Measurements from ENCODE around the gene SYNGR3.

The SYNGR3 gene

DNA sequence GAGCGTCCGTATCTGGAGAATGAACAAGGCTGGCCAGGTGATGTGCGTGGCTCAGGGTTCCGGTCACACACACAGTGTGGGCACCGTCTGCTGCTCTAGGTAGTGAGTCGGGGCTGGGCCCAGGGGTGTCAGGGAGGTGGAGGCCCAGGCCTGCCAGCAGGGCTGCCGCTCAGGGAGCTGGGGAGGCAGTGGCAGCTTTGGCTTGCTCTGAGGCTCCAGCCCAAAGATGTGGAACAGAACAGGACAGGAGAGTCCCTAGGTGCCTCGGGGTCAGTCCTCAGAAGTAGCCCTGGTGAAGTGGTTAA lies 13.6 kb upstream of the SYNGR3 start:
- H3K4me1 ChIP-seq (ENCODE audit: insufficient read depth, low read length, severe bottlenecking) = peaks cover 20% of the 10 kb centered on the region
- H3K9me2 ChIP-seq (ENCODE audit: low read depth, low read length) = no peaks in the 10 kb centered on the region
- no peaks in the 10 kb centered on the region; the same call in 1 of the 2 replicates for H3K27me3 ChIP-seq (ENCODE audit: insufficient read depth, low read length)
- peaks cover 49% of the 10 kb centered on the region for H3K36me3 ChIP-seq (ENCODE audit: insufficient read depth, low read length)
- H4K20me1 ChIP-seq (ENCODE audit: insufficient read depth, low read length) = no peaks in the 10 kb centered on the region
- no peak overlapping the region for H2AFZ ChIP-seq (ENCODE audit: low read length)
- H3K4me2 ChIP-seq (ENCODE audit: low read length) = no peak overlapping the region
- peaks cover 4% of the 10 kb centered on the region; the same call in 1 of the 2 replicates for H3K79me2 ChIP-seq (ENCODE audit: insufficient read depth, low read length)
- no peaks in the 10 kb centered on the region for H3F3A ChIP-seq (ENCODE audit: insufficient read depth, low read length)
- H3K9me3 ChIP-seq (ENCODE audit: low read length) = no peaks in the 10 kb centered on the region
- H3K4me3 ChIP-seq (ENCODE audit: low read depth, low read length, poor library complexity, severe bottlenecking) = no peak overlapping the region
- TF ChIP-seq EZH2 (IDR thresholded peaks at IDR 0.05; ENCODE audit: borderline replicate concordance, low read length) = no peak
- TF ChIP-seq, protein P1, sequence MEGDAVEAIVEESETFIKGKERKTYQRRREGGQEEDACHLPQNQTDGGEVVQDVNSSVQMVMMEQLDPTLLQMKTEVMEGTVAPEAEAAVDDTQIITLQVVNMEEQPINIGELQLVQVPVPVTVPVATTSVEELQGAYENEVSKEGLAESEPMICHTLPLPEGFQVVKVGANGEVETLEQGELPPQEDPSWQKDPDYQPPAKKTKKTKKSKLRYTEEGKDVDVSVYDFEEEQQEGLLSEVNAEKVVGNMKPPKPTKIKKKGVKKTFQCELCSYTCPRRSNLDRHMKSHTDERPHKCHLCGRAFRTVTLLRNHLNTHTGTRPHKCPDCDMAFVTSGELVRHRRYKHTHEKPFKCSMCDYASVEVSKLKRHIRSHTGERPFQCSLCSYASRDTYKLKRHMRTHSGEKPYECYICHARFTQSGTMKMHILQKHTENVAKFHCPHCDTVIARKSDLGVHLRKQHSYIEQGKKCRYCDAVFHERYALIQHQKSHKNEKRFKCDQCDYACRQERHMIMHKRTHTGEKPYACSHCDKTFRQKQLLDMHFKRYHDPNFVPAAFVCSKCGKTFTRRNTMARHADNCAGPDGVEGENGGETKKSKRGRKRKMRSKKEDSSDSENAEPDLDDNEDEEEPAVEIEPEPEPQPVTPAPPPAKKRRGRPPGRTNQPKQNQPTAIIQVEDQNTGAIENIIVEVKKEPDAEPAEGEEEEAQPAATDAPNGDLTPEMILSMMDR (IDR thresholded peaks at IDR 0.05; ENCODE audit: low read length) = no peak
- no peak overlapping the region for H3K9ac ChIP-seq (ENCODE audit: low read length)
- no peak overlapping the region for H3K27ac ChIP-seq (ENCODE audit: low read depth, low read length, poor library complexity, severe bottlenecking)

DNA sequence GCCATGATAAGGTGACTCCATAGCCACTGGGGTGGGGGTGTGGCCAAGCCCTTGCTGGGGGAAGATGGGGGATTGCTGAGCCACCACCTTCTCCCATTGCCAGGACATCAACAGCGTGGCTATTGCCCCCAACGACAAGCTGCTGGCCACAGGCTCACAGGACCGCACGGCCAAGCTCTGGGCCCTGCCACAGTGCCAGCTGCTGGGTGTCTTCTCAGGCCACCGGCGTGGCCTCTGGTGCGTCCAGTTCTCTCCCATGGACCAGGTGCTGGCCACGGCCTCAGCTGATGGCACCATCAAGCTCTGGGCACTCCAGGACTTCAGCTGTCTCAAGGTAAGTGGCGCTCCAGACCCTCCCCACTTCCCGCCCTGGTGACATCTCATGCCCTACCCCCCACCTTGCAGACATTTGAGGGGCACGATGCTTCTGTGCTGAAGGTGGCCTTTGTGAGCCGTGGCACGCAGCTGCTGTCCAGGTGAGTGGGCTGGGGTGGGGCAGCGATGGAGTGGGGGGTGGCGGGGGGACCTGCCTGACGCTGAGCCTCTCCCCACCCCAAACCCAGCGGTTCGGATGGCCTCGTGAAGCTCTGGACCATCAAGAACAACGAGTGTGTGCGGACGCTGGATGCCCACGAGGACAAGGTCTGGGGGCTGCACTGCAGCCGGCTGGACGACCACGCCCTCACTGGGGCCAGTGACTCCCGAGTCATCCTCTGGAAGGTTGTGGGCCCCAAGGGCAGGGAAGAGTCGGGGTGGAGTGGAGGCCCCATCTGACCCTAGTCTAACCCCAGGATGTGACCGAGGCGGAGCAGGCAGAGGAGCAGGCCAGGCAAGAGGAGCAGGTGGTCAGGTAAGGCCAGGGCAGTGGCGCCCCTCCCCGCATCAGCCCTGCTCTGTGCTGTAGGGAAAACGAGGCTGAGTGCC lies 12.6 kb upstream of the SYNGR3 start:
- Histone ChIP-seq H3K9me3 (ENCODE audit: low read length) (no peaks in the 10 kb centered on the region), H3K27me3 (ENCODE audit: insufficient read depth, low read length) (no peaks in the 10 kb centered on the region; the same call in 1 of the 2 replicates), H2AFZ (ENCODE audit: low read length) (no peak overlapping the region), H3F3A (ENCODE audit: insufficient read depth, low read length) (no peaks in the 10 kb centered on the region), H3K4me3 (ENCODE audit: low read depth, low read length, poor library complexity, severe bottlenecking) (no peak overlapping the region), H3K9me2 (ENCODE audit: low read depth, low read length) (no peaks in the 10 kb centered on the region), H3K79me2 (ENCODE audit: insufficient read depth, low read length) (peaks cover 4% of the 10 kb centered on the region; the same call in 1 of the 2 replicates), H3K9ac (ENCODE audit: low read length) (no peak overlapping the region), H3K27ac (ENCODE audit: low read depth, low read length, poor library complexity, severe bottlenecking) (no peak overlapping the region), H3K4me2 (ENCODE audit: low read length) (no peak overlapping the region), H3K36me3 (ENCODE audit: insufficient read depth, low read length) (peaks cover 49% of the 10 kb centered on the region), H3K4me1 (ENCODE audit: insufficient read depth, low read length, severe bottlenecking) (peaks cover 17% of the 10 kb centered on the region), H4K20me1 (ENCODE audit: insufficient read depth, low read length) (no peaks in the 10 kb centered on the region)
- TF ChIP-seq EZH2 (IDR thresholded peaks at IDR 0.05; ENCODE audit: borderline replicate concordance, low read length) = no peak
- TF ChIP-seq, protein P1 (IDR thresholded peaks at IDR 0.05; ENCODE audit: low read length) = no peak

DNA sequence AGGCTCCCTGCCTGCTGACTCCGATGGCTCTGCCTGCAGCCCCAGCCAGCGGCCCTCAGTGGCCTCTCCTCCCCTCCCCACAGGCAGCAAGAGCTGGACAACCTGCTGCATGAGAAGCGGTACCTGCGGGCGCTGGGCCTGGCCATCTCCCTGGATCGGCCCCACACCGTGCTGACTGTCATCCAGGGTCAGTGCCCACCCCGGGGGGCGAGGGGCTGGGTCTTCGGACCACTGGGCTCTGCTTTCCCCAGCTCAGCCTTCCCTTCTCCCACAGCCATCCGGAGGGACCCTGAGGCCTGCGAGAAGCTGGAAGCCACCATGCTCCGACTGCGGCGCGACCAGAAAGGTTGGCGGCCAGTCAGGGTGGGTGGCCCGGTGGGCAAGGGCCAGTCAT lies 11.9 kb upstream of the SYNGR3 start:
- no peaks in the 10 kb centered on the region; the same call in 1 of the 2 replicates for H3K27me3 ChIP-seq (ENCODE audit: insufficient read depth, low read length)
- H3K9me3 ChIP-seq (ENCODE audit: low read length) = no peaks in the 10 kb centered on the region
- H3K79me2 ChIP-seq (ENCODE audit: insufficient read depth, low read length) = peaks cover 4% of the 10 kb centered on the region; the same call in 1 of the 2 replicates
- no peaks in the 10 kb centered on the region for H3F3A ChIP-seq (ENCODE audit: insufficient read depth, low read length)
- H3K36me3 ChIP-seq (ENCODE audit: insufficient read depth, low read length) = peaks cover 49% of the 10 kb centered on the region
- no peaks in the 10 kb centered on the region for H4K20me1 ChIP-seq (ENCODE audit: insufficient read depth, low read length)
- H3K4me2 ChIP-seq (ENCODE audit: low read length) = no peak overlapping the region
- no peak overlapping the region for H3K4me3 ChIP-seq (ENCODE audit: low read depth, low read length, poor library complexity, severe bottlenecking)
- TF ChIP-seq, protein P1 (IDR thresholded peaks at IDR 0.05; ENCODE audit: low read length) = no peak
- no peak for TF ChIP-seq EZH2 (IDR thresholded peaks at IDR 0.05; ENCODE audit: borderline replicate concordance, low read length)
- no peak overlapping the region for H2AFZ ChIP-seq (ENCODE audit: low read length)
- no peak overlapping the region for H3K9ac ChIP-seq (ENCODE audit: low read length)
- peaks cover 13% of the 10 kb centered on the region for H3K4me1 ChIP-seq (ENCODE audit: insufficient read depth, low read length, severe bottlenecking)
- no peak overlapping the region for H3K27ac ChIP-seq (ENCODE audit: low read depth, low read length, poor library complexity, severe bottlenecking)
- no peaks in the 10 kb centered on the region for H3K9me2 ChIP-seq (ENCODE audit: low read depth, low read length)

Measured in OCI-LY1 (cell line).